ENCODE measurements around the gene RP9. TPM values are rescaled to one million over a fixed set of nuclear protein-coding genes. Genes with fewer than 3 reads are reported as not detected.

RP9 gene
- total and polyA plus RNA-seq, 2 of the 4 experiments (the other 2 are of a cell fraction), result 9.5 to 18.1 TPM

- no peak overlapping the region for H3K4me2 ChIP-seq (ENCODE audit: low read depth, low read length)
- no peak overlapping the region for H3K14ac ChIP-seq (replicated peaks; ENCODE audit: low read depth, low read length)
- BruUV-seq (replicated peaks), result no TSS peak
- WGBS, 2 experiments (ENCODE audit: extremely low coverage in 2 of 2, insufficient read length in 1 of 2), result no CpG with 5 or more reads among the region's 6 CpGs
- no peaks in the 10 kb centered on the region for H3K36me3 ChIP-seq (ENCODE audit: control insufficient read depth, insufficient read depth, low read length)
- no peak overlapping the region for H4K8ac ChIP-seq (ENCODE audit: low read depth in 2 of 2, low read length in 2 of 2)
- H3K9me3 ChIP-seq (ENCODE audit: control insufficient read depth, insufficient read depth, low read length), result peaks cover 7% of the 10 kb centered on the region; the same call in 1 of the 2 replicates
- no peak overlapping the region for H3K9ac ChIP-seq (ENCODE audit: low read depth, low read length)
- no peak overlapping the region for H2BK120ac ChIP-seq (ENCODE audit: low read depth, low read length)
- no peak overlapping the region for H3K56ac ChIP-seq (ENCODE audit: extremely low read depth, insufficient read depth, low read length)
- H4K91ac ChIP-seq (ENCODE audit: insufficient read depth, low read depth, low read length), result no peak overlapping the region
- H4K20me1 ChIP-seq (ENCODE audit: insufficient read depth, low read length), result no peaks in the 10 kb centered on the region
- dilution Hi-C loops (cut with HindIII; ENCODE audit: low sequenced_read_pairs, unreplicated experiment), result no loop called here
- in situ Hi-C loops (cut with MboI; ENCODE audit: low sequenced_read_pairs), result no loop called here
- no peak overlapping the region for H4K5ac ChIP-seq (ENCODE audit: low read depth, low read length)
- H3K27me3 ChIP-seq (ENCODE audit: control insufficient read depth, insufficient read depth, low read length), result no peaks in the 10 kb centered on the region
- TF ChIP-seq MAFK (IDR thresholded peaks at IDR 0.05; ENCODE audit: low read depth, low read length), result no peak
- TF ChIP-seq BHLHE40 (IDR thresholded peaks at IDR 0.05; ENCODE audit: low read depth, low read length), result no peak
- TF ChIP-seq MXI1 (IDR thresholded peaks at IDR 0.05; ENCODE audit: borderline replicate concordance, low read depth, low read length), result no peak
- TF ChIP-seq NFE2L2 (IDR thresholded peaks at IDR 0.05; ENCODE audit: low read depth, low read length), result no peak
- no peak for TF ChIP-seq RAD21 (IDR thresholded peaks at IDR 0.05; ENCODE audit: low read length)
- no peak for TF ChIP-seq CHD1 (IDR thresholded peaks at IDR 0.05; ENCODE audit: low read depth, low read length)
- no peak for TF ChIP-seq FOS (IDR thresholded peaks at IDR 0.05; ENCODE audit: low read depth, low read length)
- no peak for TF ChIP-seq RFX5 (IDR thresholded peaks at IDR 0.05; ENCODE audit: low read depth, low read length)
- no peak for TF ChIP-seq ELK1 (IDR thresholded peaks at IDR 0.05; ENCODE audit: borderline replicate concordance, low read depth, low read length)
- no peak for TF ChIP-seq POLR2A (IDR thresholded peaks at IDR 0.05; ENCODE audit: low read depth, low read length)
- TF ChIP-seq USF2 (IDR thresholded peaks at IDR 0.05; ENCODE audit: low read depth, low read length), result no peak
- TF ChIP-seq MAZ (IDR thresholded peaks at IDR 0.05; ENCODE audit: borderline replicate concordance, low read depth, low read length), result no peak
- TF ChIP-seq SMC3 (IDR thresholded peaks at IDR 0.05; ENCODE audit: low read depth, low read length), result no peak
- no peak for TF ChIP-seq RCOR1 (IDR thresholded peaks at IDR 0.05; ENCODE audit: insufficient replicate concordance, low read length)
- no peak for TF ChIP-seq CEBPB (IDR thresholded peaks at IDR 0.05; ENCODE audit: low read depth, low read length)
- intact Hi-C loops (cut with micrococcal nuclease), result no loop called here
- ATAC-seq (ENCODE audit: low read depth) (no peak), DNase-seq (no peak)
- no peak overlapping the region for H2BK5ac ChIP-seq (ENCODE audit: low read depth, low read length, poor library complexity, severe bottlenecking)
- ChIA-PET POLR2A (ENCODE audit: unreplicated experiment) (no interaction called here), CTCF (no interaction called here)
- H3K4me3 ChIP-seq (ENCODE audit: insufficient read depth, low read depth, low read length), result no peak overlapping the region
- no peak overlapping the region for H3K4ac ChIP-seq (ENCODE audit: low read depth, low read length)
- H3K23ac ChIP-seq (ENCODE audit: low read depth, low read length), result no peak overlapping the region
- H2AK9ac ChIP-seq (replicated peaks; ENCODE audit: low read depth, low read length, poor library complexity), result no peak overlapping the region
- H3K79me1 ChIP-seq (ENCODE audit: low read depth in 1 of 2, low read length in 2 of 2), result no peaks in the 10 kb centered on the region
- H2AK5ac ChIP-seq (ENCODE audit: low read depth, low read length), result no peak overlapping the region
- H2BK20ac ChIP-seq (ENCODE audit: low read depth, low read length), result no peak overlapping the region
- peaks cover 6% of the 10 kb centered on the region; the same call in 1 of the 2 replicates for H3K9me1 ChIP-seq (ENCODE audit: insufficient read depth, low read length)
- H2AFZ ChIP-seq (replicated peaks; ENCODE audit: low read length, poor library complexity), result no peak overlapping the region
- no peak overlapping the region for H3K18ac ChIP-seq (ENCODE audit: low read depth, low read length)
- H2BK15ac ChIP-seq (ENCODE audit: low read depth, low read length), result no peak overlapping the region
- H3K4me1 ChIP-seq (ENCODE audit: control insufficient read depth, insufficient read depth, low read length), result peaks cover 8% of the 10 kb centered on the region
- no peak overlapping the region for H3K27ac ChIP-seq (ENCODE audit: insufficient read depth, low read length)
Observed at GRCh38 chr7:33070831-33071230, 38.4 kb downstream of the RP9 start.
